ENCODE data around the gene OTOG. TPM values are rescaled to one million over a fixed set of nuclear protein-coding genes. Genes with fewer than 3 reads are reported as not detected.

The OTOG gene
- total RNA-seq, 1 experiment from 2014 or later = 0.35 TPM

- Mint-ChIP-seq H3K4me1 (peaks cover 0 to 11% of the 10 kb centered on the region in 2 experiments; a peak in 1 of 4 replicates), H3K9me3 (no peaks in the 10 kb centered on the region), H3K27me3 (ENCODE audit: low read depth) (peaks cover 6% of the 10 kb centered on the region), H3K36me3 (ENCODE audit: insufficient read depth in 1 of 3, low read depth in 3 of 3) (no peaks in the 10 kb centered on the region), H3K27ac (no peak overlapping the region), H3K4me3 (no peak overlapping the region)
- TF ChIP-seq CTCF (conservative IDR thresholded peaks at IDR 0.05) = no peak
- H2BK5ac ChIP-seq (ENCODE audit: insufficient read length, low read length) = no peak overlapping the region
- H2BK12ac ChIP-seq (ENCODE audit: insufficient read length, low read depth, low read length) = no peak overlapping the region
- H3K18ac ChIP-seq (ENCODE audit: insufficient read length, low read depth, low read length) = no peak overlapping the region
- H3K4me1 ChIP-seq (ENCODE audit: insufficient read depth, low read length) = no peaks in the 10 kb centered on the region
- no peak overlapping the region for H3K4ac ChIP-seq (ENCODE audit: low read depth, low read length)
- H2AK5ac ChIP-seq (ENCODE audit: insufficient read length, low read length) = no peak overlapping the region
- H4K20me1 ChIP-seq (ENCODE audit: control insufficient read depth, insufficient read depth, insufficient read length) = no peaks in the 10 kb centered on the region
- H2AFZ ChIP-seq (ENCODE audit: low read length) = no peak overlapping the region
- H3K79me2 ChIP-seq (ENCODE audit: insufficient read depth, low read length) = no peaks in the 10 kb centered on the region
- H3K23me2 ChIP-seq (ENCODE audit: insufficient read length, low read depth, low read length, poor library complexity, severe bottlenecking) = no peaks in the 10 kb centered on the region
- H2BK20ac ChIP-seq (ENCODE audit: low read depth, low read length, poor library complexity, severe bottlenecking) = no peak overlapping the region
- no peaks in the 10 kb centered on the region for H3K79me1 ChIP-seq (ENCODE audit: insufficient read depth, low read depth, low read length, poor library complexity, severe bottlenecking)
- no peak overlapping the region for H4K91ac ChIP-seq (ENCODE audit: insufficient read length, low read depth, low read length)
- H3K9ac ChIP-seq (ENCODE audit: extremely low read depth, insufficient read length, low read length) = no peak overlapping the region
- H3K14ac ChIP-seq (ENCODE audit: insufficient read depth, low read length) = no peak overlapping the region
- H3K4me2 ChIP-seq (ENCODE audit: insufficient read depth, insufficient read length, low read length) = no peak overlapping the region
- H2BK15ac ChIP-seq (ENCODE audit: low read depth, low read length) = no peak overlapping the region
- no peak overlapping the region for H3K27ac ChIP-seq (ENCODE audit: insufficient read length, low read depth, low read length)
- DNase-seq = no peak
- no CpG with 5 or more reads among the region's 4 CpGs for WGBS (ENCODE audit: extremely low coverage, insufficient read length, low lambda C conversion rate)
- no peaks in the 10 kb centered on the region for H3K9me3 ChIP-seq (ENCODE audit: control insufficient read depth, low read depth, low read length)
- no peak overlapping the region for H4K8ac ChIP-seq (replicated peaks; ENCODE audit: insufficient read length, low read depth, low read length)
- H3K56ac ChIP-seq (ENCODE audit: insufficient read length, low read depth, low read length) = no peak overlapping the region
- no peak overlapping the region for H4K5ac ChIP-seq (ENCODE audit: insufficient read length, low read depth, low read length)
- no peaks in the 10 kb centered on the region for H3K27me3 ChIP-seq (ENCODE audit: insufficient read depth, low read length)
- no peak overlapping the region for H2BK120ac ChIP-seq (ENCODE audit: low read depth, low read length, poor library complexity, severe bottlenecking)
- H3K23ac ChIP-seq (ENCODE audit: insufficient read length, low read depth, low read length) = no peak overlapping the region
- no peak overlapping the region for H3T11ph ChIP-seq (ENCODE audit: low read length)
These were observed 21.9 kb downstream of the OTOG start for GRCh38 chr11:17568944-17569343.
